Measurements from ENCODE around the gene RYR3.
"Not testable (repeated sequence)": the region's sequence is repeated elsewhere in the genome, so short reads cannot be mapped to it uniquely, and the experiment has no call there.

The RYR3 gene

DNA sequence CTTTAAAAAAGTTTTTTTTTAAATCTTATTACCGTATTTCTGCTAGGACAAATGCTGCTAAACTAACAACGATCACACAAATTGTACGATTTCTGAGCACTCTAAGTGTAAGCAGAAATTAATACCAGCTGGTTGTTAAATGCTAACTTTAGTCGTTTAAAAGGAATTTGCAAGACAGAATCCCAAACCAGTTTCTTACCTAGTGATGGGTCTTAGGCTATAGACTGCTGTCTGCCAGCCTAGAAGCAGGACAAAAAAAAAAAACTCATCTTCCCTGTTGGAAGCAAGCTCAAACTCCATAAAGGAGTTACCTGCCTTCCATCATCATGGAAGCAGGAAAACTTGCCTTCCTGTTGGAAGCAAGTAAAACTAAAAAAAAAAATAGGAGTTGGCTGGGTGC, 287.6 kb downstream of the RYR3 start:
- not testable (repeated sequence) for DNase-seq

DNA sequence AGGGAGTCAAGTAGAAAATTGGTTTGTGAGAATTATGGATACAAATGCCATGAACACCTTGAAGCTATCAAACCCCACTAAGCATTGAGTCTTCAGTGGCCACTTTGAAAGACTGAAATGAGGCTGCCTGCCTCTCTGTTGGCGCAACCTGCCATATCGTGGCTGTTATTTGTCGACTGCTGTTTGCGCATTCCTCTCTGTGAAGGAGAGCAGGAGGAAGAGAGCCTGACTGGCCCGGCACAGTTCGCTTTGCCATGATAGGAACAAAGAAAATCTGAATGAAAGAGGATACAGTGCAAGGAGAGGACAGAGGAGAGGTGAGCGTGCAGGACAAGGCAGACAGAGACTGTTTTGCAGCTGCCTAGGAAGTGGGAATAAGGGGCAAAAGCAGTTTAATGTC, 289.4 kb downstream of the RYR3 start:
- no peak for DNase-seq

DNA sequence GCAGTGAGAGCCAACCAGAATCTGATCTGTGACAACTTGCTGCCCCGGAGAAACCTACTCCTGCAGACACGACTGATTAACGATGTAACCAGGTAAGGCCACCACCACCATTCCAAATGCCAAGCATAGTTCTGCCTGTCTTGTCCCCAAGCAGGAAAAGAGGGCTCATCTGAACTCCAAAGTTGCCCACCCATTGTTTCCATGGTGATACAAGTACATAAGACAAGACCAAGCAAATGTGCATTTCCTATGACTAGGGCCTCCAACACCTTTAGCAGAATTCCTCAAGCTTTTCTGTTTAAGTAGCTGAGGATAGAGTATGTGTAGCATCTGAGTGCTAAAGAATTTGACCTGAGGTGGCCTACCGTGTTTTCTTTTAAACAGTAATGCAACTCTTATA, 290.7 kb downstream of the RYR3 start:
- no peak for DNase-seq

GRCh38 chr15:33608714-33609113, 297.9 kb downstream of the RYR3 start:
- DNase-seq = no peak

DNA sequence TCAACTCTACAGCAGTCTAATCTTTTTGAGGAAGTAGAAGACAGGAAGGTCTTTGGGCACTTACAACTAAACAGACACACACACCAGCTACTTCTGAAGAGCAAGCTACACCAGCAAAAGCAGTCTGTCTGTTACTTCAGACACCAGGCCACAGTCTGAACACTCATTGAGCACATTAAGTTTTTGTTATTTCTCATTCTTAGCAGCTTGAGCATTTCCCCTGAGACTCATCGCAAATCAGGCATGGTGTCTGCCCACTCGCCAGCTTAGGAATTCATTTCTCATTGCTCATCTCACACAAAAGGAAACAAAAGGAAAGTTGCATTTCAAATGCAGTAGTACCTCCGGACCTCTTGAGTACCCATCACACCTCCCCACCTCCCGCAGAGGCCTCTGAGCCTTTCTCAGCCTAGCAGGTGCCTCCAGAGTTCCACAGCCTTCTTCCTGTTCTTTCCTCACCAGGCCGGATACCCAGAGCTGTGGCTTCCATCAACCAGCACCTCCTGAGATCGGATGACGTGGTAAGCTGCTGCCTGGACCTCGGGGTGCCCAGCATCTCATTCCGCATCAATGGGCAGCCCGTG, 302.0 kb downstream of the RYR3 start:
- peak; percentile 42 for DNase-seq

DNA sequence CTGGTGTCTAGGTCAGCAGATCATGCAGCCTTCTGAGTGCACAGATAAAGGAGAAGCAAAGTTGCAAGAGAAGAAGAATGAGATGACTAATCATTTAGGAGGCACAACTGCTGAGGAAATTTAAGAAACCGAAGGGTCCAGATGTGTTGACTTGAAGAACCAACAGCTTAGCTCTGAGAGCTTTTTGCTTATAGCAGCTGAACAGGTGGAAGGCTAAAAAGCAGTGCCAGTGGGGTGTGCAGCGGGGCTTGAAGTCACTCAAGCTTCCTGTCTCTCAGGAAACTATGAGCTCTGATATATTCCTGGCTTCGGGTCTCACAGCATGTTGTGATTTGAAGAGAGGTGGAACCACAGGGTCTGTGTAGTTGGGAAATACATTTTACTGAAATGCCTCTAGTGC, 305.7 kb downstream of the RYR3 start:
- no peak for DNase-seq

GRCh38 chr15:33618350-33618749, 307.6 kb downstream of the RYR3 start:
- peak; percentile 6 for DNase-seq

DNA sequence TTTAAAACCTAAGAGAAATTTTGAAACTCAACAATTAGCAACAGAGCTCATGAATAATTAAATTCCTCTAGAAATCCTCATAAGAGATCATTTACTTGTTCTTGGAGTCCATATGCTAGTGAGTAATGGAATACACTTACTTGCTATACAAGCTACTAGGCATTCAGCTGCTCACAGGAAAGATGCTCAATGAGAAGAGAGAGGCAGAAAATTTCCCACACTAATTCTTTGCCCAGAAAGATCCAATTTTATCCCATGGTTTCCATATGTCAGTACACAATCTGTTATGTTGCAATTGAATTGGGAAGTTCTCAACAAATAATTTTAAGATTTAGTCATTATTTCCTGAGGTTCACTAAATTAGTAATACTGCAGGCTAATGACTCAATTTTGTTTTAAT, 310.4 kb downstream of the RYR3 start:
- peak; percentile 27 for DNase-seq

GRCh38 chr15:33623010-33623409, 312.2 kb downstream of the RYR3 start:
- DNase-seq = no peak

GRCh38 chr15:33624439-33624838, 313.7 kb downstream of the RYR3 start:
- DNase-seq = no peak

DNA sequence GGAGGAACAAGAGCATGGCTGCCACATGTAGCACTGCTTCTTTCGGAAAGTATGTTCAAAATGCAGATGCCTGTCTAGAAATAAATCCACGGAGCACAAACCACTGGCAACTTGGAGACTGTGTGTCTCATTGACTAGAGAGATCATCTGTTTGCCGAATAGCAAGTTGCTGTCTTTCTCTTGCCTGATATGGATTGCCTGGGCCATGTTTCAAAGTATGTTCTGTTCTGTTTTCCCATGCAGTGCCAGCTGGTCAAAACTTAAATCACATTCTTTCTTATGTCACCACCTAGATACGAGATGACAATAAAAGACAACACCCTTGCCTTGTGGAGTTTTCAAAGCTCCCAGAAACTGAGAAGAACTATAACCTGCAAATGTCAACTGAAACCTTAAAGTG, 318.9 kb downstream of the RYR3 start:
- DNase-seq = no peak

GRCh38 chr15:33636234-33636633, 325.5 kb downstream of the RYR3 start:
- DNase-seq = no peak

- DNase-seq = no peak
Measured at GRCh38 chr15:33636958-33637357, 326.2 kb downstream of the RYR3 start.

- no peak for DNase-seq
Measured at GRCh38 chr15:33638453-33638852, 327.7 kb downstream of the RYR3 start.

DNA sequence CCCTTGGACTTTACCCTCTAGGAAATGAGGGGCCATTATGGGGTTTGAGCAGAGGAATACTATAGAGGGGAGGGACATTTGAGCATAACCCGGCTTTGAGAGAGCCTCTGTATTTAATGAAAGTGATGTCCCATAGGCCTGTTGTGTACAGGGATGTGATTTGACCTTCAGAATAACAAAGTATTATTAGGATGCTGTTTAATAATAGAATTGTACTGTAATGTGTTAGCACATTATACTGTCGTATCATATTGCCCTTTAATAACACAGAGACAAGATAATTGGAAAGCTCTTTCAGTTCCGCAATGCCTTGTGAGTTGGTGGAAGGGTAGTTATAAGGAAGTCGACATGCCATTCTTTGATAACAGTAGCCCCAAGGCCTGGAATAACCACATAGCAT, 328.3 kb downstream of the RYR3 start:
- DNase-seq = no peak

GRCh38 chr15:33639456-33639855, 328.7 kb downstream of the RYR3 start:
- DNase-seq = no peak

- peak; percentile 98 for DNase-seq
Measured at GRCh38 chr15:33639978-33640377, 329.2 kb downstream of the RYR3 start.

DNA sequence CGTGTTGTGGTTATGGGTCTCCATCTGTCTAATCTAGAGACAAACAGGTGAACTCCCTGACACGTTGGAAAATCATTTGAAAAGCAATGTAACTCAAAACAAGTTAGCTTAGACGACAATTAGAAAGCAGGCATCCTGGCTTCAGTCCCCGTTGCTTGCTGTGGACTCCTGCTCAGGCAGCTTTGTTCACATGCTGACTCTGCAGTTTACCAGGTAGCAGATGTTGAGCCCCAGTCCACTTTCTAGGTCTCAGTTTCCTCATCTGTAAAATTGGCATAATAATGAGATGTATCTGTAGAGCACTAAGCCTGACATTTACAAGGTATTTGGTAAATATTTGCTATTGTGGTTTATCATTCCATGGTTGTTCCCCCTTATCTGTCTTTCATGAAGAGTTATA, 330.3 kb downstream of the RYR3 start:
- DNase-seq = peak; percentile 74

DNA sequence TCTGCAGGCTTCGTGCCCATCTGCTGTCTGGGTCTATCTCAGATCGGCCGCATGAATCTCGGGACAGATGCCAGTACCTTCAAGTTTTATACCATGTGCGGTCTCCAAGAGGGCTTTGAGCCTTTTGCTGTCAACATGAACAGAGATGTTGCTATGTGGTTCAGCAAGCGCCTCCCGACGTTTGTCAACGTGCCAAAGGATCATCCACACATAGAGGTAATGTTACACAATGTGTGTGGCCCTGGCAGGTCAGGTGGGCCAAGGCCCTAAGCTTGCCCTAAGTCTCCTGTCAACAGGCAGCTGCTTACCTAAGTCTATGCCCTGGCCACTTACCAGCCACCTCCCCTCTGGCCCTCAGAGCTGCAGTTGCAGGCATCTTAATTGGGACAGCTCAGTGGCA, 333.5 kb downstream of the RYR3 start:
- DNase-seq = peak; percentile 7

DNA sequence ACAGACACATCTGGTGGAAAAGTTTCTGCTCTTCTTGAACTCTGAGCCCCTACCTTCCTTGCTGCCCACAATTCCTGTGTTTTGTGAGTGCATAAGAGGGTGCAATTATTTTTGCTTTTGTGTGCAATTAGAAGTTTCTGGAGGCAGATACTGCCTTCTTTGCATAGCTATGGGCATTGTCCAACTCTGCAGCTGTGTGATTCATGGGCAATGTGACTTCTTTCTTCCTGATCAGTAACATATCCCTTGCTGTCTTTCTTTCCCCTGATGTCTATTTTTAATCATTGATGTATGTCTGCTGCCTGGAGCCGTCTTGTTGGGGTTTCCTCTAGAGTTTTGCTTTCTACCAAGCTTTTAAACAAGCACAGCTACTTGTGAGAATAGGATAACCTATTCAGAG, 336.0 kb downstream of the RYR3 start:
- DNase-seq = no peak

DNA sequence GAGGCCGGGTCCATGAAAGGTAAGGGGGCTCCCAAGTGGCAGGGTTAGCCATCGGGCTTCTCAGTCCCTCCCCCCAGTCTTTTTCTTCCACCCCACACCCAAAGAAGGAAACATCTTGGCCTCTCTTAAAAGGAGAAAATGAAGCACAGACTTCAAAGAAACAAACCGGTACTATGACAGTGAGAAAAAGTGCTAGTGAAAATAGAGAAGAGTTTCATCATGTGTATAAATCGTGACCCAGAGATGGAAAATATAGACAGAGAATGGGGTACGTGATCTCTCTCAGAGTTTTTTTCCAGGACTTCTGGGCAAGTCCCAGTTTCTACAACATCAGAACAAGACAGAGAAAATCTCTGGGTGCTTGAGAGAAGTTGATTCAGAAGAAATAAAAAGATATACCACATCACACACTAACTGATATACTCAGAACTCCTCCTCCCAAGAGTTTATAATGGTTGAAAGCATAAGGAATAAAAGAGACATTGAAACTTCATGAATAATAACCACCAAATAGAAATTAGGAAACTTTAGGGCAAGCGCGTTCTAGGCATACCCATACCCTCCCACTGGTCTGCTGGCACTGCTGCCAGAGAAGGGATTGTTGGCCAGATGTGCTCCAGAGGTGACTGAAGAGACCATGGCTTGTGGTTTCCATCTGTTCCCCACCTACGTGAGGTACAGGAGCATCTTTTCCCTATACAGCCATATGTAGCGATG, 338.6 kb downstream of the RYR3 start:
- no peak for DNase-seq

DNA sequence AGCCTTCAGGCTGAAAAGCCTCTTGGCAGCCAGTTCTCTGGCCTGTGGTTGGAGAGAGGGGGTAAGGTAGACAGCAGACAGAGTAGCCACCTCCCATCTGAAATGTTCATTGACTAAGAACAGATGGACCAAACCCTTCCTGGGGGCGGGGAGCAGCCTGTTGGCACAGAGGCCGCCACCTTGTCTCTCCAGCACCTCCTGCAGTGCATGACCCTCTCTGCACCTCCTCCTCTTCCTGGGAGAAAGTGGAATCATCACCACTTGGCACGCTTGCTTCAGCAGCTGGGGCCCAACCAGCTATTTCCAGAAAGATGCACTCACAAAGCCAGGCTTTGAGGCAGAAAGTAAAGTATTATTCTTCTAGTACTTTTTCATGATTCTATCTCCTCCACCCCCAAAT, 344.1 kb downstream of the RYR3 start:
- peak; percentile 34 for DNase-seq

- no peak for DNase-seq
Measured at GRCh38 chr15:33655488-33655887, 344.7 kb downstream of the RYR3 start.

- DNase-seq = no peak
Measured at GRCh38 chr15:33656168-33656567, 345.4 kb downstream of the RYR3 start.

DNA sequence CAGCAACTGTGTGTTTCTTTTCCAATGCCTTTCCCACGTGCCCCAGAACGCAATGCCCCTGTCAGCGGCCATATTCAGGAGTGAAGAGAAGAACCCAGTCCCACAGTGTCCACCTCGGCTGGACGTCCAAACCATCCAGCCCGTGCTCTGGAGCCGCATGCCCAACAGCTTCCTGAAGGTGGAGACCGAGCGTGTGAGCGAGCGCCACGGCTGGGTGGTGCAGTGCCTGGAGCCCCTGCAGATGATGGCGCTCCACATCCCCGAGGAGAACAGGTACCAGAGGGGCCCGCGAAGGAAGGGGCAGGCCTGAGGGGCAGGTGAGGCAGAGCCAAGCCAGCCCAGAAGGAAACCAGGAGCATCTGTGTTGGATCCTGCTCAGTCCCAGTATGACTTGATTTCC, 349.4 kb downstream of the RYR3 start:
- DNase-seq = no peak

Measured in NCI-H2171 treated with DMSO at 0.1 percent for 48 hours (cell line).